Stromal cell of bone marrow (primary cell): ENCODE measurements around the gene RELCH.
A peak's percentile ranks its signal among the peaks of the same experiment; 100 is the strongest.

Experiments
- DNase-seq: peaks from one replicate; pipeline ENCODE4 v3.0.0-alpha.2; 2012; ENCODE audit warnings: low read depth

RELCH gene

DNA sequence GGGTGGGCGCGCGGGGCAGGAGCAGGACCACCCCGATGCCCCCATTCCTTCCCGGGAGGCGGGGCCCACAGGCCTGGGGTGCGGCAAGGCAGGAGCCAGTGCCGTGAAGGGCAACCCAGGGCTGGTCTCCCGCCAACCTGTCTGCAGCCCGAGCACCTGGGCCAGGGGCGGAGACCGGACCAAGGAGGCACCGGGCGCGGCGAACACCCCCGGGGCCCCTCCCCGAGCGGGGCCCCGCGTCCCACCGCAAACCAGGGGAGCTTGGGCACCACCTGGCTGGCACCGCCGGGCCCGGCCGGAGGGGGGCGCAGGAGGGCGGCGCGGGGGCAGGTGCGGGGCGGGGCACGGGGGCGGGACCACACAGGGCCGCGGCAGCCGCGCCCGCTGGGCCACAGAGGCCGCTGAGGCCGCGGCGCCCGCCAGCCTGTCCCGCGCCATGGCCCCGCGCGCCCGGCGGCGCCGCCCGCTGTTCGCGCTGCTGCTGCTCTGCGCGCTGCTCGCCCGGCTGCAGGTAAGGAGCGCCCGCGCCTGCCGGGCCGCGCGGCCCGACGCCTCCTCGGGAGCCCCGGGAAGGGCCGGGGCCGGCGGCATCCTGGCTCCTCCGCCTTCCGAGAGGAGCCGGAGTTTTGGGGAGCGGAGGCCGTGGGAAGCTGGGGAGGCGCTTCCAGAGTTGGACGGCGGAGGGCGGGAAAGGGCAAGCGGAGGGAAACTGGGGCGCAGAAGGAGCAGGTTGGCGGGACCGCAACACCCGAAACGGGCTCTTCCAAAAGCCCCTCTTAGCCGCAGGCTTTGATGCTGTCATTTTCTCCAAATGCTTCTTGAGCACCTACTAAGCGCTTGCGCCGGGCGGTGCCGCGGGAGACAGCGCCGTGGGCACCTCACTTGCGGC is 138.1 kb downstream of the RELCH start, which contains the start of gene TNFRSF11A:
Gene TNFRSF11A (plus strand): TSS at position 394 of the 889 bp plus-strand sequence. CDS start 43 bp downstream, at position 437.
- DNase-seq: no peak

DNA sequence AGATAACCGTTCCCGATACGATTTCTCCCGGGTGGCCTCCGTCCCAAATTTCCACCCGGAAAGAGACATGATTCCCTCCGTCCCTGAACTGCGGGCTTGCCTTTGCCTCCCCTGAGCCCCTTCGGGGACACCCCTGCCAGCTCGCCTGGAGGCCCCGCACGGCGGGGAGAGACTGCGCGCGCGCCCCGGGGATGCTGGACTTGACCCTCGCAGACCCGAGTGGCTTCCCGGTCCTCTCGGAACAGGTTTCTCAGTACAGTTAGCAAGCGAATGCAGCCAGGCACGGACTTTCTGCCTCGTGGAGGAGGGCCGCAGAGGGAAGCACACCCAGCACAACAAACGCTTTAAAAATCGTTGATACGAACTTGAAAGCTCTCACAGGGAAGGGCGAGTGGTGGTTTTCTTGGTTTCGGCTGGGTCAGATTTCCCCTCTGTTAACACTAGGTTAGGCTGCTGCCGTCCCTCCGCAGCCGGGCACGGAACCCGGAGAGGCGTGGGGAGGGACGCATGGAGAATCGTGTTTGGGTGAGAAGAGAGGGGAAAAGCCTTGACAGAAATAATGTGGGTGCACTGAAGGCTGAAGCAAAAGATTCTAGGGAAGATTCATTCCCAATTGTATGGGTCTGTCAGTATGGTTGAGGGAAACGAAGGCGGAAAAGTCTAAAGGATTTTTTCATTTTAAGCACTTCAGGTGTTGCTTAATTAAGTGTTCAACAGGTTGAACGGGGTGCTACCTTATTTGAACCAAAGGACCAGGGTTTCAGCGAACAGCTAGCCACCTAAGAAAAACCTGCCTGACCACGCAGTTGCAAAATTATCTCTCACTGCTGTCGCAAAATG is 139.0 kb downstream of the RELCH start:
- DNase-seq: no peak

DNA sequence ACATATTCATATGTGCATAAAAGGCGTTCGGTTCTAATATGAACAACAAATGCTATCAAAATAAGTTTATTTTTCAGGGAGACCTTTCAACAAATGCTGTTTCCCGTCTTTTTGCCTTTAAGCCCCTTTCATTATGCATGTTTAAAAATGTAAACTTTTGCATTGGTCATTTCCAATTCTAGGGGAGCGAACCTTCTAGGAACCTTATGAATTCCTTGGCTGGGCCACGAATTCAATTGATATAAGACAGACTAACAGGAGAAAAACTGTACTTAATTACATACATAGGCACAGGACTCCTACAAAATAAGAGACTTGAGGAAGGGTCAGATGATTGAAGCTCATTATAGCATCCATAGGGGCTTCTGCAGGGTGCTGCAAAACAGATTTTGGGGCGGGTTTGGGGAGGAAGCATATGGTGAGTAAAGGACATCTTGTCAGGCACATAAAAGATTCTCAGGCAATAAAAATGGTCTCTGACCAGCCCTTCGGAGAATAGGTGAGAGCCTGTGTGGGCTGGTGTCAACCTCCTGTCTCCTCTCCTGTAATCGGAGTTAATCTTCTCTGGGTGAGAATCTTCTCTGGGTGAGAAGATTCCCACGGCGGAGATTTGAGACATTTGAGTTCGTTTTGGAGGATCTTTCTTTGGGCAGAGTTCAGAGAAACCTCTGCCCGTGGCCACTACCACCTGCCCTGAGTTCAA is 139.7 kb downstream of the RELCH start:
- no peak for DNase-seq

DNA sequence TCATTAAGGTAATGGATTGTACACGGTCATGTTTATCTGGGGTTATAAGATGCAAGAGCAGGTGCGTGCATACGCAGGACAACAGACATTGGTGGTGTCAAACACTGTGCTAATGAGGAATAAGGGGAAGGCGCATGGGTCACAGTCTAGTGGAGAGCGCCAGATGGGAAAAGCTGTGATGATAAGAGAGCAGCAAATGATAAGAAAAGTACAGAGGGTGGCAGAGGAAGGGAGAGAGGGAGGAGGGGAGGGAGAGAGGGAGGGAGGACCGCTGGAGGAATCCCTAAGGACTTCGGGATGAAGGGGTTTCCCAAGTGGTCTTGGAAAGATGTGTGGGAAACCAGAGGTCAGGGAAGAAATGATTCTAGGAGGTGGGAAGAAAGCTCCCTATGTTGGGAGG is 140.9 kb downstream of the RELCH start:
- DNase-seq: no peak

DNA sequence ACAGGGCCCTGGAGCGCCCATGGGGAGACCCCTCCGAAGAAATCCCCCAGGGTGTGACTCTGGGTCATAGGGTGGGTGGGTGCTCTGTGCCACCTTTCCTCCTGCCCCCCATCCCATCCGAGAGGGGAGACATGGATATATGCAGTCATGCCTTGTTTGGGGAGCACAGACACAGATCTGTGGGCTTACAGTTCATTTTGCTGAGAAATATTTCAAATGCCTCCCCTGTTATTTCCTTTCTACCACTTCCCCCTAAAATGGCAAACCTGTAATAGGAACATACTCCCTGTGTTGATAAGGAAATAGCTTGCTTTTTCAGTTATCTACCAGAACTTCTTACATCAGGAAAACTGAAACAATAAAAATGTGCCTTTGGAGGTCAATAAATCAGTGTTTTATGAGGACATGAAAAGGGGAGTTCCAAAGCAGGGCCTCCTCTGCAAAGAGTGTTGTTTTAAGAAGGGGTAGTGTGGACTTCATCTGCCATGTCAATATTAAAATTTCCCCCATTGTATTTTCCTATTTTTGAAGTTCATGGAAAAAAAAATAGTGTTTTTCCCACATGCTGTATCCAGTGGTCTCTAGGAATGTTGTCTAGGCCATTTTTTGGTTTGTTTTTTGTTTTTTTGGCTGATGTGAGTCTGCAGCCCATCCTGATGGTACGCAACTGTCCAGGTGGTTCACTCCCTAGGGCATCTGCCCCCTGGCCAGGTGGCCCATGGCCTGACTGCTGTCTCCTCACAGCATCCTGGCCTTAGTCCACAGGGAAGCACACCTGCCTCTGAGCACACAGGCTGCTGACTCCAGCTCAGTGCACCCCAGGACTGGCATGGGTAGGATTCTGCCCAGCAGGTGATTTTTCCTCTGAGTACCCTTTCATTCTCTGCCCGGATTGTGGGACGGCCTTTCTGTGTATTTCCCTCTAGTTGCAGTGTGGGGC is 141.8 kb downstream of the RELCH start:
- no peak for DNase-seq

DNA sequence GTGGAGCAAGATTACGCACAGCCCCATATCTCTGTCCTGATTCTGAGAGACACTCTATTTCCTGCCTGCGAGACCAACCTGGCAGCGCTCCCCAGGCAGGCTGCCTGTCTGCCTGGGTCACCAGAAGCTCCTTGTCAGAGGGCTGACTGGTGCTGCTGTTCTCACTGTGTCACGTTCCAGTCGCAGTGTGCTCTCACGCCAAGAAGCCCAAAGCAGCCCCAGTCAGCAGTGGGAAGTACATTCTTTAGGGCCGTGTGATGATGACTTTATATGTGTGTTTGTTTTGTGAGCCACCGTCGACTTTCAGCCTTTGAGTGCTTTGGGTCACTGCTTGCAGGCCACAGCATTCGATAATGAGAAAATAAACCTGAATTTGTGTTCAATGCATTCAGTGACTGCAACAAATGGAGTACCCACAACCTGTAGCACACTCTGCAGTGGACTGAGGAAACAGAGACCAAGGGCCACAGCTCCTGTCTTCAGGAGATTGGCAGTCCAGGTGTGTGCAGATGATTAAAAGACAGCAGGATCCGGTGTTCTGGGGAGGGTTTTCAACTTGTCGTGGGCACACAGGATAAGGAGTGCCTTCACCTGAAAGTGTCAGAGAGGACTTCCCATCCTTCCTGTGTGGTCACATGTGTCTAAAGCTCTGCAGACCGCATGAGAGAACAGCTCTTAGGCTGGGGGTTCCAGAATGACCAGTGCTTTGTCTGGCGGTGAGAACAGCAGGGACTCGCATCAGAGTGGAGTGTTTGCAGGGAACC is 142.8 kb downstream of the RELCH start:
- peak; percentile 54 for DNase-seq

DNA sequence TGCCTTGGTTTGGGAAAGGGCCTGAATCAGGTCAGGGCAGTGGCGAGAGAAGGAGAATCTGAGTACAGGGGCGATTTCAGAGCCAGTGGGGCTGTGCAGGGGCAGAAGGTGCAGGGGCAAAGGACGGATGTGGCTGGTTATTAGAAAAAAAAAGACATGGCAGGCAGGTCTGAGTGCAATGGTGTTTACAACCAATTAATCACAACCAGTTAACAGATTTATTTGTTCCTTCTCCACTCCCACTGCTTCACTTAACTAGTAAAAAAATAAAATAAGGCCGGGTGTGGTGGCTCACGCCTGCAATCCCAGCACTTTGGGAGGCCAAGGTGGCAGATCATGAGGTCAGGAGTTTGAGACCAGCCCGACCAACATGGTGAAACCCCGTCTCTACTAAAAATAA is 143.6 kb downstream of the RELCH start:
- no peak for DNase-seq

DNA sequence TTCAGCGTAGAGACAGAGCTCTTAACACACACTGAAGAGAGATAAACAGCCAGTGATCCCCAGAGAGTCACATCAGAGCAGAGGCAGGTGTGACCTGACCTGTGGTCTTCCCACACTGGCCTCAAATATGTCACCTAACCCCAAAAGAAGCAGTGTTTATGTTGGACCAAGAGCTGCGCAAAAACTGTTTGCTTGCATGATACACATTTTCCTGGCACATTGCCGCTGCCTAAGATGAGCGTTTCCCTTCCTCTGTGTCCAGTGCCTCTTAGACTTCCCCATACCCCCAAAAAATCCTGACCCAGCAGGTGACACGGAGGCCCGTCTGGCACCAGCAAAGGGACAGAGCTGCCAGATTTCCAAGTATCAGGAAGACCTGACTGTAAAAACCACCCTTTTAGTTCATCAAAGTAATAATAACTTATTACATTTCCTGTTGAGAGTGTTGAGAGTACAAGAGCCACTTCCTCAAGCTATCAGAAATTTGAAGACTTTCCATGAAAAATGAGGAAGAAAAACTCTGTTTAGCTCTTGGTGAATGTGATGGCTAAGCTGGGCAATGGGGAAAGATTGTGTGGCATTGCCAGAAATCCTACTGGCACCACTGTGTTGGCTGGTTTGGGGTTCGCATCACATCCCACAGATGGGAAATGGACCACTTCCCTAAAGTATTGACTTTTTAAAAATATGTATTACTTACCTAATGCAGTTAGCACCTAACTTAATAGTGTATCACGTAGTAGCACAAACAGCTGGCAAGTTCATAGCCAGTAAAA is 144.7 kb downstream of the RELCH start:
- DNase-seq: peak; percentile 36

DNA sequence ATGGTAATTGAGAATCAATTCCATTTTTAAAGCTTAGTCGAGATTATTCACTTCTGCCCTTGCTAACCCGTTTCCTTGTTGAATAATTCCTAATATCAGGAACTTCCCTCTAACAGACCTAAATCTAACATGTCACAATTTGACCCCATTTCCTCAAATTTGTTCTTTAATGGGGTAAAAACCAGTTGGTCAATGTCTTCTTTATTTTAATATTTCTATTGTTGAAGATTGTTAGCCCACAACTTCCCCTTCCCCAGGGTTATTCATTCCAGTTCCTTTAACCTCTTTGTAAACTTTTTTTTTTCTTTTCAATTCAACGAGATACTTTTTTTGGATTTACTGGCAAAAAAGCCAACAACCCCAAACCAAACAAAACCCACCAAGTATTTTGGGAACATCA is 145.4 kb downstream of the RELCH start:
- no peak for DNase-seq

DNA sequence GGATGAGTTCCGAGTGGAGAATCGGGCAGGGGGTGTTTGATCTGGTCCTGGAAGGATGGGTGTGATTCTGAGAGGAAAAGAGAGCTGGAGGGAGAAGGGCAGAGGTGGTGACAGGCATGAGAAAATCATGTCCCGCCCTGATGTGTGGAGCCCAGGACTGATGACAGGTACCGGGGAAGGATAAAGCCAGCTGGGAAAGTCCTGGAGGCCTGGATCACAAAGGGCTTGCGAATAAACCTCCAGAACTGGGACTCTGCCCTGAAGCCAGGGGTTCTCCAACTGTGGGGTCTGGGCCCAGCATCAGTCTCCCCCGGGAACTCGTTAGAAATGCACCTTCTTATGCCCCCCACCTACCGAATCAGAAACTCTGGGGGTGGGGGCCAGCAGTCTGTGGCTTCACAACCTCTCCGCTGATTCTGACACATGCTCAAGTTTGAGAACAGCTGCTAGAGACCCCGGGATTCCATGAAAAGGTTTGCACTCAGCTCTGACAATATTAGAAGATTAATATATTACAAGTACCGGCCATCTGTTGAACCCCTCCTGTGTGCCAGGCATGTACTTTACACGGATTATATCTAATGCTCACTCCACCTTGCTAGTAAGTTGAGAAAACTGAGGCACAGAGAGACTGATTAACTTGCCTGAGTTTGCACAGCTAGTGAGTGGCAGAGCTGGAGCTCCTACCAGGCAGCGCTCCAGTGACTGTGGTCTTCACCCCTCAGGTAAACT is 146.1 kb downstream of the RELCH start:
- no peak for DNase-seq

DNA sequence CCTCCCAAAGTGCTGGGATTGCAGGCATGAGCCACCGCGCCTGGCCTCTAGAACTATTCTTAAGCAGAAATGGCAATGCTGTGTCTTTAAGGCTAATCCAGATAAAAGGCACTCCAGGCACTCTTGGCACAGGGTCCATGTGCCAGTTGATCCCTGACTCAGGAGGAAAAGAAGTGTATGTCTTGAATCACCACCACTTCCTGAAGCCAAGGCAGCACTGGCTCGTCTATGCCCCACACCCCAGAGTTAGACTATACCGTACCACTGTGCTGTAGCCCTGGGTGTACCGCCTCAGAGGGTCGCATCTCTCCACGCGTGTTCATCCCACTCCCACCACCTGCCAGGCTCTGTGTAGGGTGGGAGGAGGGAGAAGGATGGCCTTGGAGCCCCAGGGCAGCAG is 147.1 kb downstream of the RELCH start:
- peak; percentile 42 for DNase-seq

DNA sequence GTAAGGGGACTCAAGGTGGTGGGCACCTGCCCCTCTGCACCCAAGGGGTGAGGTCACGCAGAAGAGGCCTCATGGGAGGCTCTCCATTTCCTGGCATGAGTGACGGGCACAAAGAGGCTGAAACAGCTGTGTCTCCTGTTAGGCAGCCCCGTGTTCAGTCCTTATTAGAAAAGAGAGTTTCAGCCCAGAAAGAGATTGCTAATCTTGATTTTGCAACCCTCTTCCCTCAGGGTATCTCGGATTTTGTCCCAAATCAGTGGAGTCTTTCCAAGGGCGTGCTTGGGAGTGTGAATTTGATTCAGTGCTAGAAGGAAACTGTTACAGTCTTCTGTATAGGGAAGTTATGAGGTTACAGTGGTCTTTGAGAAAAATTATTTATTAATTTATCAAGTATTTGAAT is 148.4 kb downstream of the RELCH start:
- no peak for DNase-seq

DNA sequence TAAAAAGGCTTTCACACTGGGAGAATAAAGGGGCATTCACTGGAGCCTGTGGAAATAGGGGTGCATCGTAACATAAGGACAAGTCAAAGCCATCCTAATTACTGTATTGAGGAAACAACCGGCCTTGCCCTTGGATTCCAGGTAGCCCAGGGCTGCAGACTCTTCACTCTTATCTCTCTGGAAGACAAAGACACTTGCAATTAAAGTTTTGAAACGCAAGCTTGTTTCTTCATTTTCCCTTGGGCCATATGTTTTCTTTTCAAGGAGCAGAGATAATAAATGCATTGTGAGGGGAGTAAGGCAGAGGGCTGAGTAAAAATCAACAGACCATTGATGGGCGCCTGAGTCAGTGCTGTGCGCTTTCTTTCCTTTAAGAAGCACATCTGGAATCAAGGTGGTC is 149.6 kb downstream of the RELCH start:
- DNase-seq: no peak

DNA sequence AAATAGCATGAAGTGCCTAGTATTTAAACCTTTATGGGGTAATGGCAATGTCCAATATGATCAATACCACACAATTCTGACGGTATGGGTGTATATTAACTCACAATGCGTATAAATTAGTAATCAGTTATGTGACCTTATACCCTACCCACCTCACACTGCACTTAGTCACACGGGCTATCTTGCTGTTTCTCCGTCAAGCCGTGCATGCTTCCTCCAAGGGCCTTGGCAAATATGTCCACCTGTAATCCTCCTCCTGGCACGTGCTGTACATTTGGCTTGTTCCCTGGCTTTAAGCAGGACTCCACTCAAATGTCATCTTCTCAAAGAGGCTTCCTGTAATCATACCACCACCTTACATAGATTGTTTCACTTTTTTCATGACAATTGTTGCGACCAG is 150.3 kb downstream of the RELCH start:
- no peak for DNase-seq

DNA sequence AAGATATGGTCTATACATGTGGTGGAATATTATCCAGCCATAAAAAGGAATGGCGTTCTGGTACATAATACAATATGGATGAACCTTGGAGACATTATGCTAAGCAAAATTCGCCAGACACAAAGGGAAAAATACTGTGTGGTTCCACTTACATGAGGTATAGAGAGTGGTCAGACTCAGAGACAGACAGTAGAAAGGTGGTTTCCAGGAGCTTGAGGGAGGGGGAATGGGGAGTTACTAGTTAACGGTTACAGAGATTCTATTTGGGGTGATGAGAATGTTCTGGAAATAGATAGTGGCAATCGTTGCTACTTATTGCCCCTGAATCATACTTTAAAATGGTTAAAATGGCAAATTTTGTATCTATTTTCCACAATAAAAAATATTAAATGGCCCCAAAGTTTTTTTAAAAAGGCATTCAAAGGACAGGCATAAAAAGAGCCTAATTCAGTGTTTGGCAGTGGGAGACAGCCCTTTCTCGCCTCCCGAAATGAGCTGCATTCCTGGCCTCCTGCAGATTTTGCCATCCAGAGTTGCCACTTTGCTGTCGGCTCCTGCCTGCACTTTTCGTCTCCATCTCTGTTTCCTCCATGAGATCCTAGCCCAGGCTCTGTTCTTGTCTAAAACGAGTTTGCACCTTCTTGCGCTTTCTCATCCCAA is 151.5 kb downstream of the RELCH start:
- no peak for DNase-seq

DNA sequence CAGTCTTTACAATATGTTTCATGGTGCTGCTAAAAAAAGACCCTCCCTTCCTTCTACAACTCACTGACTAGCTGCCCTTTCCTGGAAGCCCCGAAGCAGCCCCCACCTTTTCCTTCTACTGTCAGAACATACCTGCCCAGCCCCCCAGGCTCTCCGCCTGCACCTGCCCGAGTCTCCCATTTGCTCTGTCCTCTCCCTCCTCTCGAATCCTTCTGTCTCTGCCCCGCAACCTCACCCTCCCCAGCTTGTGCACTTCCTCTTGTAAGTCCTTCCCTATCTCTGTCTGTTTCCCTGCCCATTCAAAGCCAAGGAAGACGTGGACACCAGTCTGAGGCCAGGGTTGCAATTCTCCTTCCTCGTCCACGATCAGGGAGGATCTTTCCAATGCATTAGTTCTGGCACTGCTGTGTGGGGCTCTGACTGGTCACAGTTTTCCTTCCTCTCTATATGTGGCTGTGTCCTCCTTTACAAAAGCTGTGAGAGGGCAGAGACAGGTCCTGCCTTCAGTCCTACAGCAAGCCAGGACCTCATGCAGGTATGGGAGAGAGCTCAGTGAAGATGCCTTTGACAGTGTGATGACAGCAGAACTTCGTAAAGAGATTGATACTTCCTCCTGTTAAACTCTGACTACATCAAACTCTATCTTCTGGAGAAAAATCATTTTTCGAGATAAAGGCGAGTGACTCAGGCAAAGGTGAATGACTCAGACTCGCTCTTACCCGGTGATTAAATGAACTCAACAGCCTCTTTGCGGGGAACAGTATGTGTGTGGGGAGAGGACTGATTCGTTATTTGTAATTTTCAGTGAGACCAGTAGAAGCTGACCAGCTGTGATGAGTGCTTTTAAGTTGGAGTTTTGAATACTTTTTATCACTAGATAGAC is 152.3 kb downstream of the RELCH start:
- DNase-seq: no peak

DNA sequence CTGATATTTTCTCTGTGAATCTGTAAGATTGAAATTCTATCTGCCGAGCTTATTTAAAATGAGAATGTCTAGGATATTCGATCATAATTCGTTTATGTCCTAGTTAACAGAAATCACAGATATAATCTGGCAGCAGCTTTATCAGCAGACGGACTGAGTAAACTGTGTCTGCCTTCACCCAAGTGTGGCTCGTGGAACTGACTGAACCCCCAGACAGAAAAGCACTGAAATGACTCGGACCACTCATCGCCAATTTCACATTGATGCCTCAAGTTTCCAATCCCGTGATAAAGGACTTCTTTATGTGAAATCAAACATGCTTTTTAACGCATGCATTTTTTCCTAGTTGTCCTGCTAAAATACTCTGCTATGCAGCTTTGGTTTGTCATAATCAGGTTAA is 153.9 kb downstream of the RELCH start:
- DNase-seq: no peak
